ENCODE measurements around the gene SLC22A14.

DNA sequence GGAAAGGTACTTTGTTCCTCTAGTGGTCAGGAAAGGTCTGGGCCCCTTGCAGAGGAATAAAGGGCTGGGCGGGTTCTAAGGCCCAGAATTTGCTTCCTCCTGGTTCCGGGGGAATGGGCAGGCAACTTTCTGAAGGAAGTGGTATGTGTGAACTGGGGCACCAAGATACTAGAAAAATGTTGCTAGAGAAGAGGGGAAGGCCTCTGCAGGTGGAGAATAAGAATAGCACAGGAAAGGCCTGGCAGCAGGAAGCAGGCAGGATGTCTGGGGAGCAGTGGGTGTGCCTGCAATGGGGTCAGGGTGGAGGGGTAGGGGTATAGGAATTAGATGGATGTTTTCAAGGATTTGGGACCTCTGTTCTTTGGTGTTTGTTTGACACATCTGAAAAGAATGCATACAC, 14.4 kb upstream of the SLC22A14 start:
- TF ChIP-seq GATA3 (IDR thresholded peaks at IDR 0.05; ENCODE audit: low read depth, low read length) (no peak), GATA2 (IDR thresholded peaks at IDR 0.05; ENCODE audit: low read depth, low read length) (no peak)
